Pancreas (tissue), 10 donors: ENCODE results near the gene GSS. TPM values are rescaled to one million over a fixed set of nuclear protein-coding genes. Genes with fewer than 3 reads are reported as not detected.

ENCODE experiments used
- ATAC-seq, 4 donors: fragments of 200-7000 bp; cut with Tn5 transposase; one replicate each; pipeline versions ENCODE4 v1.8.0 to v1.9.1; 2020; ENCODE audit warnings: mild to moderate bottlenecking in 4 of 4, moderate library complexity in 4 of 4
- DNase-seq, 6 donors: peaks; one replicate each; pipeline ENCODE4 v3.0.0-alpha.2; 2020
- FAIRE-seq: peaks from 2 replicates; lab custom pipeline; 2012; peaks lifted over from hg19 to GRCh38; lab: Jason Lieb, UNC
- H3K27ac ChIP-seq, 4 donors: fragments of 200-600 bp; sonication (generic); 1 replicate in 3 of 4; 2 replicates in 1 of 4; pipeline versions ENCODE4 v1.5.0 to v1.8.0; 2020
- H3K27me3 ChIP-seq, 4 donors: fragments of 200-600 bp; one replicate each; pipeline ENCODE4 v1.8.0; 2021
- H3K36me3 ChIP-seq, 3 donors: fragments of 200-600 bp; sonication (generic) in 1 of 3; one replicate each; pipeline versions ENCODE4 v1.5.0 to v1.8.0; 2020 to 2021
- H3K4me1 ChIP-seq, 3 donors: fragments of 200-600 bp; one replicate each; pipeline ENCODE4 v1.8.0; 2021
- H3K4me3 ChIP-seq, 4 donors: fragments of 200-600 bp; sonication (generic) in 2 of 4; one replicate each; pipeline versions ENCODE4 v1.5.0 to v1.8.0; 2020 to 2021
- H3K9me3 ChIP-seq, 4 donors: fragments of 200-600 bp; one replicate each; pipeline ENCODE4 v1.8.0; 2021
- CTCF ChIP-seq, 4 donors: fragments of 200-600 bp; sonication (generic) in 3 of 4; IDR thresholded peaks; one replicate each; pipeline versions ENCODE4 v1.5.0 to v1.8.0; 2021; ENCODE audit warnings: antibody characterized with exemption in 4 of 4
- WGBS, 2 donors: extraction: QIAGEN DNeasy Blood & Tissue Kit; methylation state at CpG; one replicate each; pipeline ENCODE4 v1.1.7; 2013; 5-methylcytosine and 5-hydroxymethylcytosine counted together
- intact Hi-C, 3 donors: fragments of 100-400 bp; cut with DNase I; formaldehyde crosslinking; loops; one replicate each; pipeline versions ENCODE4 v1.11.1 to v1.14.2; 2022
- polyA plus RNA-seq, 2 donors: library from polyadenylated mRNA; stranded (reverse); fragments of 200-250 nt; gene quantifications; one replicate each; pipeline ENCODE4 v1.2.3, GENCODE V29; 2013
- total RNA-seq, 6 donors: library from RNA; stranded (reverse); fragmentation: NEBNext Ultra II Directional in 4 of 6; extraction: Animal tissue kit (Norgen Biotek cat#: 25700) in 4 of 6; gene quantifications; one replicate each; pipeline versions ENCODE4 v1.2.1 to v1.2.4, GENCODE V29; 2021 to 2023
- donor health status: healthy with polysubstance abuse.
- donor health status: DM: no; HTN: no; CAD: no; lungs with moderate emphysema.
- donor health status: DM: no; HTN: no; CAD: no.
- donor health status: control.
- donor health status: control.
- donor health status: Bipolar disorder and iron deficiency.
- donor health status: DM: yes; HTN: yes; CAD: no.
- donor health status: DM: no; HTN: no; CAD: no.
- donor health status: DM: no; HTN: no; CAD: no.
- donor health status: DM: yes; HTN: yes; CAD: no.

Gene GSS
- total and polyA plus RNA-seq, 8 donors: 6.7 to 32.2 (median 14.4) TPM

GRCh38 chr20:34971561-34972235 is 16.1 kb upstream of the GSS start:
- no peak for DNase-seq
- ATAC-seq: no peak
- intact Hi-C loops: no loop called here
- Histone ChIP-seq H3K36me3 (no peaks in the 10 kb centered on the region), H3K4me3 (no peak overlapping the region), H3K27ac (no peak overlapping the region), H3K9me3 (no peaks in the 10 kb centered on the region), H3K27me3 (no peaks in the 10 kb centered on the region), H3K4me1 (no peaks in the 10 kb centered on the region)
- TF ChIP-seq CTCF (IDR thresholded peaks at IDR 0.05): no peak
- 83 to 87% methylated on average over 10 of the region's 10 CpGs for WGBS, 2 donors
- FAIRE-seq: no peak

- no peak overlapping the region for H3K4me3 ChIP-seq
- H3K36me3 ChIP-seq: no peaks in the 10 kb centered on the region
- H3K9me3 ChIP-seq: no peaks in the 10 kb centered on the region
- no peak for FAIRE-seq
- TF ChIP-seq CTCF (IDR thresholded peaks at IDR 0.05): no peak
- DNase-seq: no peak
- H3K27me3 ChIP-seq: no peaks in the 10 kb centered on the region
- ATAC-seq: no peak
- no peak overlapping the region for H3K27ac ChIP-seq
- H3K4me1 ChIP-seq: no peaks in the 10 kb centered on the region
- intact Hi-C loops: no loop called here
- WGBS, 2 donors: 89 to 91% methylated on average over 9 of the region's 9 CpGs
Observed at GRCh38 chr20:34970846-34971560, 15.4 kb upstream of the GSS start.

GRCh38 chr20:34970193-34970840 is 14.7 kb upstream of the GSS start:
- intact Hi-C loops: no loop called here
- ATAC-seq: no peak

GRCh38 chr20:34968042-34968775 is 12.6 kb upstream of the GSS start:
- no peaks in the 10 kb centered on the region for H3K36me3 ChIP-seq
- no peaks in the 10 kb centered on the region for H3K9me3 ChIP-seq
- no peak overlapping the region for H3K27ac ChIP-seq
- FAIRE-seq (no peak), ATAC-seq (no peak), DNase-seq (no peak)
- 77 to 78% methylated on average over 7 of the region's 7 CpGs for WGBS, 2 donors
- H3K4me1 ChIP-seq: no peaks in the 10 kb centered on the region
- TF ChIP-seq CTCF (IDR thresholded peaks at IDR 0.05): no peak
- H3K27me3 ChIP-seq: no peaks in the 10 kb centered on the region
- H3K4me3 ChIP-seq: no peak overlapping the region
- intact Hi-C loops: no loop called here

More at GRCh38 chr20:34970193-34970840, 14.7 kb upstream of the GSS start:
- Histone ChIP-seq H3K36me3 (no peaks in the 10 kb centered on the region), H3K4me1 (no peaks in the 10 kb centered on the region), H3K27me3 (no peaks in the 10 kb centered on the region), H3K9me3 (no peaks in the 10 kb centered on the region), H3K4me3 (no peak overlapping the region), H3K27ac (no peak overlapping the region)
- no peak for FAIRE-seq
- 89 to 92% methylated on average over 7 of the region's 7 CpGs for WGBS, 2 donors
- no peak for DNase-seq
- TF ChIP-seq CTCF (IDR thresholded peaks at IDR 0.05): no peak
